Large intestine (tissue), 12 donors: ENCODE data around the gene POLR2F. TPM values are rescaled to one million over a fixed set of nuclear protein-coding genes. Genes with fewer than 3 reads are reported as not detected.

Experiments
- DNase-seq, 2 donors: peaks; one replicate each; pipeline versions ENCODE4 v3.0.0 to v3.0.0-alpha.2; 2013
- H3K27ac ChIP-seq: one replicate; pipeline ENCODE4 v1.5.1; 2013; ENCODE audit warnings: low read length
- H3K27me3 ChIP-seq: 2 replicates; pipeline ENCODE4 v1.6.1; 2013; ENCODE audit warnings: low read length; ENCODE audit not compliant: control insufficient read depth, insufficient read depth
- H3K36me3 ChIP-seq: 2 replicates; pipeline ENCODE4 v1.6.1; 2013; ENCODE audit warnings: low read length; ENCODE audit not compliant: control insufficient read depth, insufficient read depth
- H3K4me1 ChIP-seq: one replicate; pipeline ENCODE4 v1.6.1; 2013; ENCODE audit warnings: low read length; ENCODE audit not compliant: control insufficient read depth, insufficient read depth
- H3K4me3 ChIP-seq: one replicate; pipeline ENCODE4 v1.5.1; 2013; ENCODE audit warnings: low read length
- H3K9me3 ChIP-seq: one replicate; pipeline ENCODE4 v1.6.1; 2013; ENCODE audit warnings: mild to moderate bottlenecking, low read depth, low read length, moderate library complexity; ENCODE audit not compliant: control insufficient read depth
- WGBS: methylation state at CpG from one replicate; pipeline ENCODE4 v1.1.5; 2013; ENCODE audit warnings: low lambda C conversion rate; ENCODE audit not compliant: insufficient coverage; 5-methylcytosine and 5-hydroxymethylcytosine counted together
- long read RNA-seq, 11 donors: transcript quantifications; one replicate each; lab custom pipeline, GENCODE V29; 2026
- polyA plus RNA-seq: library from polyadenylated mRNA; unstranded; fragments of 120-200 nt; gene quantifications from one replicate; pipeline ENCODE4 v1.2.1, GENCODE V29; 2013

POLR2F gene
- polyA plus RNA-seq, result 62.8 TPM
- long read RNA-seq, donor 1, transcript POLR2F-205 (5 exons, 2,106 nt), result major isoform, 21 of 22 reads
- long read RNA-seq, donor 1, partial matches to known transcripts, result 0 of 22 reads
- long read RNA-seq, donor 1, other reads (novel, unspliced or antisense), result 0 of 22 reads
- long read RNA-seq, donor 2, transcript POLR2F-205 (5 exons, 2,106 nt), result major isoform, 70 of 76 reads
- long read RNA-seq, donor 2, partial matches to known transcripts, result 0 of 76 reads
- long read RNA-seq, donor 2, other reads (novel, unspliced or antisense), result 5 of 76 reads
- long read RNA-seq, donor 3, transcript POLR2F-205 (5 exons, 2,106 nt), result major isoform, 76 of 93 reads
- long read RNA-seq, donor 3, partial matches to known transcripts, result 7 of 93 reads
- long read RNA-seq, donor 3, other reads (novel, unspliced or antisense), result 0 of 93 reads
- long read RNA-seq, donor 4, partial matches to known transcripts, result 0 of 3 reads
- long read RNA-seq, donor 4, other reads (novel, unspliced or antisense), result 0 of 3 reads
- long read RNA-seq, donor 5, transcript POLR2F-205 (5 exons, 2,106 nt), result major isoform, 27 of 31 reads
- long read RNA-seq, donor 5, partial matches to known transcripts, result 0 of 31 reads
- long read RNA-seq, donor 5, other reads (novel, unspliced or antisense), result 0 of 31 reads
- long read RNA-seq, donor 6, transcript POLR2F-205 (5 exons, 2,106 nt), result major isoform, 44 of 53 reads
- long read RNA-seq, donor 6, partial matches to known transcripts, result 6 of 53 reads
- long read RNA-seq, donor 6, other reads (novel, unspliced or antisense), result 0 of 53 reads
- long read RNA-seq, donor 7, transcript POLR2F-205 (5 exons, 2,106 nt), result major isoform, 42 of 43 reads
- long read RNA-seq, donor 7, partial matches to known transcripts, result 0 of 43 reads
- long read RNA-seq, donor 7, other reads (novel, unspliced or antisense), result 0 of 43 reads
- long read RNA-seq, donor 8, transcript POLR2F-205 (5 exons, 2,106 nt), result major isoform, 77 of 91 reads
- long read RNA-seq, donor 8, partial matches to known transcripts, result 0 of 91 reads
- long read RNA-seq, donor 8, other reads (novel, unspliced or antisense), result 6 of 91 reads
- long read RNA-seq, donor 9, transcript POLR2F-205 (5 exons, 2,106 nt), result major isoform, 64 of 74 reads
- long read RNA-seq, donor 9, partial matches to known transcripts, result 0 of 74 reads
- long read RNA-seq, donor 9, other reads (novel, unspliced or antisense), result 6 of 74 reads
- long read RNA-seq, donor 10, transcript POLR2F-205 (5 exons, 2,106 nt), result major isoform, 59 of 69 reads
- long read RNA-seq, donor 10, partial matches to known transcripts, result 0 of 69 reads
- long read RNA-seq, donor 10, other reads (novel, unspliced or antisense), result 6 of 69 reads
- long read RNA-seq, donor 11, transcript POLR2F-205 (5 exons, 2,106 nt), result major isoform, 37 of 39 reads
- long read RNA-seq, donor 11, partial matches to known transcripts, result 0 of 39 reads
- long read RNA-seq, donor 11, other reads (novel, unspliced or antisense), result 0 of 39 reads

DNA sequence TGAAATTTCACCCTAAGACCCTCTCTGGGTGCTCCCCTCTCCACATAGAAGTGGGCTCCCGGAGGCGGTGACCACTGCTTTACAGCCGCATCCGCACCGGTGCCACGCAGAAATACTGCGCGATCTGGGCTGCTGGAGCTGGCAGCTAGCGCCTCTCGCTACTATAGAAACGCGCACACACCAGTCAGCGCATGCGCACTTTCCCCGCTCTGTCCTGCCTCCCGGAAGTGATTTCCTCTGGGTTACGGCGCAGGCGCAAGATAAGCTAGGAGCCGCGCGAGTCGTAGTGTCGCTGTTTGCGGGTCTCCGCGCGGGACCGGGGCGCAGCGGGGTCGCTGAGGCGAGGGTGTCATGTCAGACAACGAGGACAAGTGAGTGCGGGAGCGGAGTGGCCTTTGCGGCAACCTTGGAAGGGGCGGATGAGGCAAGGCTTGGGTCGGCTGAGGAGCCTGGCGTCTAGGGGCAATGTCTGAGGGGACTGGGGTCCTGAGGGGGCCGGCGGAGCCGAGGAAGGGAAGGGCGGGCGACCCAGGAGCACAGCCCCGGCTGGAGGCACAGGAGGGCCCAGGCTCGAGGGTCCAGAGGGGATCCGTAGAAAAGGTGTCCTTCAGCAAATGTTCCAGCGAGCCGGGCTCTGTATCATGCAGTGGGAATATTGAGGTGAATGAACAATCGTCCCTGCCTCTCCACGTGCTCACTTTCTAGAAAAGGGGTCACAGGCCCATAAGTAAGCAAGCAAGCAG is at the start of gene POLR2F, which contains the start of gene C22orf23:
POLR2F (plus strand) TSS at position 263 of the 743 bp plus-strand sequence; CDS start at position 352, 89 bp downstream.
C22orf23 (minus strand) TSS at position 165 of the 743 bp plus-strand sequence. CDS start 452 bp downstream, outside the sequence.
- WGBS, result no CpG with 5 or more reads among the region's 52 CpGs
- peak; percentile 93 to 96 for DNase-seq
- peaks cover 18% of the 10 kb centered on the region for H3K36me3 ChIP-seq
- H3K4me3 ChIP-seq, result peak within 1 kb of the TSS; percentile 96
- no peak within 1 kb of the TSS for H3K27ac ChIP-seq
- H3K4me1 ChIP-seq, result peaks cover 12% of the 10 kb centered on the region
- H3K27me3 ChIP-seq, result peaks cover 10% of the 10 kb centered on the region
- H3K9me3 ChIP-seq, result no peaks in the 10 kb centered on the region

DNA sequence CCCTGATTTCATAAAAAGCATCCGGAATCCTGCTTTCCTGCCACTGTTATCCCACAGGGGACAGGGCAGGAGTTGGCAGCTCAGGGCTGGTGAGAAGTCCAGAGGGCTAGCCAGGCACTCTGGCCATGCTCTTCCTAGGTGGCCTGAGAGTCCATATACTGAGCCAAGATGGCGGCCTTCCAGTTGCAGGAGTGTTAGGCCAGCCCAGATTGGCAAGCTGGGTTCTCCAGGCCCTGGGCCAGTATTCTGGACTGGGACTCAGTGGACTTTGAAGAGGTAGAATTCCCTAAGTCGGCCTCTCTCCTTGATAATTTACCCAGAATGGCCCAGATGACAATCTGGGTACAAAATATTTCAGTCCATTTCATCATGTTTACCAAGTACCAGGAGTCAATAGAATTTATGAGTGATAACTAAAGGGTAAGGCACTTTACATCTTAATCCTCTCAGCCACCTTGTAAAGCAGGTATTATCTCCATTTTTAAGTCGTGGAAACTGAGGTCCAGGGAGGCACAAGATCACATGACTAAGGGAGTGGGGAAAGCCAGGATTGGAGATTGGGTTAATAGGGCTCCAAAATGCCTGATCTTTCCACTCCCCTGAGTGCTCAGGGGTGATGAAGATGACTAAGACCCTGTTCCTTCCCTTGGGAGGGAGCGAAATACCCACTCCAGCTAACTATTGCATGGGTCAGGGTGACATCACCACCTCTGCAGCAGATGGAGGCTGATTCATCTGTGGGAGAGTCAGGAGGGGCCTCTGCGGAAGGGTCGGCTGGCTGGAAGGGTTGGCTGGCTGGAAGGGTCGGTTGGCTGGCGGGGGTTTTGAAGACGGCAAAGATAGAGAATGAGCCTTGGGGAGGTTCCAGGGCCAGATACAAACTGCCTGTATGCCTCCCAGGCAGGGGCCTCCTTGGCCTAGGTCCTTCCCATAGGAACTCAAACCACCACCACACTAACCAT is 48.6 kb upstream of the POLR2F start:
- no CpG with 5 or more reads among the region's 10 CpGs for WGBS
- peak in 1 of 2 donors; percentile 29 for DNase-seq
- H3K36me3 ChIP-seq, result no peaks in the 10 kb centered on the region
- H3K4me3 ChIP-seq, result no peak overlapping the region
- no peaks in the 10 kb centered on the region for H3K27me3 ChIP-seq
- H3K9me3 ChIP-seq, result no peaks in the 10 kb centered on the region
- peak overlapping the region; percentile 40 for H3K27ac ChIP-seq
- peaks cover 4% of the 10 kb centered on the region for H3K4me1 ChIP-seq

DNA sequence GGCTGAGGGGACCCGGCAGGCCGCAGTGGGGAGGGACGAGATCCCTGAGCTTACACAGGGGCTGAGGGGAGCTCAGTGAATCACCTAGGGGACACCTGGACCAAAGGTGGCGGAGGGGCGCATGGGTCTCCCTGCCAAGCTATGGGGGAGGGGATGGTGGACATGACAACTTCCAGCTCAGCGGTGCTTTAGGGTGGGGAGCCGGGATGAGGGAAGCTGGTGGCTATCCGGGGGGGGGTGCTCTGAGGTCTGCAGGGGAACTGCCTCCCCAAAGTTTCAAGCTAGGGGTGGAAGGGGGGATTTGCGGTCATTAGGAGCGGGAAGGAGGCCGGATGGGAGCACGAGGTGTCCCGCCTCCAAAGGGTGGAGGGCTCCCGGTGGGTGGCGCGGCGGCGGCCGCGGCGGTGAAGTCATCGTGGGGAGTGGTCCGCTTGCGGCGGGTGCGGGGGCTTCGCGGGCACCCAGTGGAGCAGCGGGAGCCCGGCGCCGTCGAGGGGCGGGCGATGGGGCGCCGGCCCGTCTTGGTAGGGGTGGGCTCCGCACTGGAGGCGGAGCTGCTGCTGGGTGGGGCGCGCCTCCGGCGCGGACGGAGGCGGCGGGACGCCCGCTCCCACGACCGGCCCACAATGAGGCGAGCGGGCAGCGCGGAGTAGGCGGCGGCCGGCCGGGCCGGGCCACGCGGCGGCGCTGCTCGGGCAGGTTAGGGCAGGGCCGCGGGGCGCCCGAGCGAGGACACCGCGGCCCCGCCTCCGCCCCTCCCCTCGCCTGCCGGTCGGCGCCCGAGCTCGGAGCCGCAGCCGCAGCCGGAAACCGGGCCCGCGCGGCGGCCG is 47.8 kb upstream of the POLR2F start, which contains the start of gene MICALL1:
MICALL1 (plus strand) TSS at position 764 of the 830 bp plus-strand sequence. CDS start 126 bp downstream, outside the sequence.
- WGBS, result no CpG with 5 or more reads among the region's 90 CpGs
- peaks cover 4% of the 10 kb centered on the region for H3K4me1 ChIP-seq

DNA sequence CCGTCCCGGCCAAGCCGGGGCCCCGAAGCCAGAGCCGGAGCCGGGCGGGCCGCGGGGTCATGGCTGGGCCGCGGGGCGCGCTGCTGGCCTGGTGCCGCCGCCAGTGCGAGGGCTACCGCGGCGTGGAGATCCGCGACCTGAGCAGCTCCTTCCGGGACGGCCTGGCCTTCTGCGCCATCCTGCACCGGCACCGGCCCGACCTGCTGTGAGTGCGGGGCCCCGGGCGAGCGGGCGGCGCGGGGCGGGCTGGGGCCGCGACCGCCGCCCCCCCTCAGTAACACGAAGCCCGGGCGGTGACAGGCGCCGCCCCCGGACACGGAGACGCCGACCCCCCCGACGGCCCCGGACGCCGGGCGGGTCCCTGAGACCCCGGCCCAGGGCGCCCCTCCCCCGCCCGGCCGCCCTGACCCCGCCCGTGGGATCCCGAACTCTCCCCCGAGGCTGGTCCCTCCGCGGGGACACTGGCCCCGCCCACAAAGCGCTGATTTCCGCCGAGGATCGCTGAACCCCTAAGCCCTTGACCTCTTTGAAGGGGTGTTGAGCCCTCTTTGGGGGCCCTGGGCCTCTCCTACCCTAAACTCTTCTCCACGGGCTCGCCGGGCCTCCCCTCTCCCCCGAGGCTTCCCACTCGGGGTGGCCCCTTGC is 47.0 kb upstream of the POLR2F start:
- Histone ChIP-seq H3K4me3 (peak overlapping the region; percentile 59), H3K27me3 (no peaks in the 10 kb centered on the region), H3K27ac (no peak overlapping the region), H3K36me3 (no peaks in the 10 kb centered on the region), H3K4me1 (peaks cover 4% of the 10 kb centered on the region), H3K9me3 (no peaks in the 10 kb centered on the region)
- DNase-seq, result peak in 1 of 2 donors; percentile 22
- no CpG with 5 or more reads among the region's 75 CpGs for WGBS

More for the DNA sequence above, 47.8 kb upstream of the POLR2F start, which contains the start of gene MICALL1:
- no peaks in the 10 kb centered on the region for H3K9me3 ChIP-seq
- H3K4me3 ChIP-seq, result peak within 1 kb of the TSS; percentile 59
- no peaks in the 10 kb centered on the region for H3K27me3 ChIP-seq
- H3K27ac ChIP-seq, result peak within 1 kb of the TSS; percentile 40
- peak; percentile 48 to 79 for DNase-seq
- no peaks in the 10 kb centered on the region for H3K36me3 ChIP-seq

DNA sequence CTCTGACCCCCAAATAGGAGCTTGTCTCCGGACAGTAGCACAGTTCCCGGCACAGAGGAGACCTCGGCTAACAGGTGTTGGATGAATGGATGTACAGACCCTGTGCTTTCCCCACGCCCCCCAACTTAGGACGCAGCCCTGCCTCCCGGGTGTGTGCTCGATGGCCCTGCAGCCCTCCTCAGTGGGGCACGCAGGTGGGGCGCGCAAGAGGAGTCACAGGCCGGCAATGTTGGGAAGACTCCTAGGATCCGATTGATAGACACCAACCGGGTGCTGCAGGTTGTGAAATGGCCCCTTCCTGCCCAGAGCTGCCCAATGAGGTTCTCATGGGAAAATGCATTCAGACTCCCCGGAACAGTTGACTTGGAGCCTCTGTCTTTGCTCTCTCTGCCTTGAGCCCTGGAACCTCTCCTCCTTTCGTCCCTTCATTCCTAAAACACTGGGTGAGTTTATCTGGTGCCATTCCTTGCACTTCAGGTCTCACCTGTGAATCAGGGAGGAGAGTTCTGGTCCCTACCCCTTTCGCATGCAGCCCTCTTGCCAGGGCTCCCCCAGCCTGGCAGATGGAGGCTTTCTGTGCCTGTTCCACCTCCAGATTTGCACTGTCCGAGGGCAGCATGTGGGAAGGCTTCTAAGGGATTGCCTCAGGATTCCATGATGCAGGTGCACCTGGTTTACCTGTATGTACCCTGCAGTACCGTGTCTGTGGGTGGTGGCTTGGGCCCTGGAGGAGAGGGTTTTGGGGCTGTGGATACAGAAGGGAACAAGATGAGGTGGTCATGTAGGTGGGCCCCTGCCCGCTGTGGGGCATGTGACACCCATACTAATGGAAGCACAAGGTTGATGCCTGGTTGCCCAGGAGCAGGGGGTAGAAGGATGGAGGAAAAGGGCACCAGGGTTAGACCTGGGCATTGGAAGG is 46.2 kb upstream of the POLR2F start:
- Histone ChIP-seq H3K9me3 (no peaks in the 10 kb centered on the region), H3K36me3 (peaks cover 4% of the 10 kb centered on the region), H3K4me1 (peaks cover 4% of the 10 kb centered on the region), H3K27me3 (no peaks in the 10 kb centered on the region), H3K27ac (no peak overlapping the region), H3K4me3 (peak overlapping the region; percentile 59)
- WGBS, result 100% methylated on average over 1 of the region's 19 CpGs
- DNase-seq, result no peak

DNA sequence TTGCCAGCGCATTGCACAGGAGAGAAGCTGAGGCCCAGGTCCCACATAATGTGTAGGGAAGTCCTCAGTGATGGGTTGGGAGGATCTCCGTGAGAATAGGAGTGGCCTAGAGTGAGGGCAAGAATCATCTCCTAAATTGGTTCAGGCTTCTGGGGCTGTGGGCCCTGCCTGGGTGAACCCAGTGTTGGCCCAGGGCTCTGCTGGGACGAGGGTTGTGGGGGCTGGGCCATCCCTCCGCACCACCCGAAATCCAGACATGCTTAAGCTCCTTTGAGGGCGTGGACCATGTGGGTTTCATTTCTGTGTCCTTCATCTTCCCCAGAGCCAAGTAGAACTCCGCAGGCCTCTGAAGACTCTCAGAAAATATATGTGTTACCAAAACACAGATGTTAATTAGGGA is 43.7 kb upstream of the POLR2F start:
- DNase-seq, result no peak
- Histone ChIP-seq H3K4me1 (peaks cover 4% of the 10 kb centered on the region), H3K36me3 (peaks cover 13% of the 10 kb centered on the region), H3K9me3 (no peaks in the 10 kb centered on the region), H3K27me3 (no peaks in the 10 kb centered on the region), H3K4me3 (no peak overlapping the region), H3K27ac (peak overlapping the region; percentile 49)
- WGBS, result no CpG with 5 or more reads among the region's 7 CpGs
